SJCRH30 (cell line): ENCODE measurements around the gene EPN3. TPM values are rescaled to one million over a fixed set of nuclear protein-coding genes. Genes with fewer than 3 reads are reported as not detected.

Experiments used
- DNase-seq, 2 experiments: peaks; one replicate each; pipeline ENCODE4 v3.0.0-alpha.2; 2015 to 2020
- H3K27ac ChIP-seq: fragments of 250-450 bp; sonication (Bioruptor Pico); 2 replicates; pipeline ENCODE4 v1.5.1; 2020; ENCODE audit warnings: mild to moderate bottlenecking, moderate library complexity
- H3K27me3 ChIP-seq: fragments of 250-450 bp; sonication (Bioruptor Pico); 2 replicates; pipeline ENCODE4 v1.5.1; 2020; ENCODE audit warnings: mild to moderate bottlenecking, moderate library complexity
- H3K36me3 ChIP-seq: fragments of 250-450 bp; sonication (Bioruptor Pico); 2 replicates; pipeline ENCODE4 v1.5.1; 2020; ENCODE audit warnings: mild to moderate bottlenecking, moderate library complexity
- H3K4me1 ChIP-seq: fragments of 250-450 bp; sonication (Bioruptor Pico); 2 replicates; pipeline ENCODE4 v1.5.1; 2020; ENCODE audit warnings: mild to moderate bottlenecking, moderate library complexity
- H3K4me3 ChIP-seq: fragments of 250-450 bp; sonication (Bioruptor Pico); 2 replicates; pipeline ENCODE4 v1.5.1; 2020; ENCODE audit warnings: mild to moderate bottlenecking, moderate library complexity
- H3K9me3 ChIP-seq: fragments of 250-450 bp; sonication (Bioruptor Pico); replicated peaks from 2 replicates; pipeline ENCODE4 v1.5.1; 2020; ENCODE audit warnings: mild to moderate bottlenecking, moderate library complexity
- total RNA-seq: library from RNA; depleted of rRNA; stranded (reverse); fragments of >200 nt; shearing (Covaris generic); gene quantifications from 2 replicates; pipeline ENCODE4 v1.2.3, GENCODE V29; 2014

EPN3 gene
- total RNA-seq, 1 experiment from 2014 or later, result not detected

DNA sequence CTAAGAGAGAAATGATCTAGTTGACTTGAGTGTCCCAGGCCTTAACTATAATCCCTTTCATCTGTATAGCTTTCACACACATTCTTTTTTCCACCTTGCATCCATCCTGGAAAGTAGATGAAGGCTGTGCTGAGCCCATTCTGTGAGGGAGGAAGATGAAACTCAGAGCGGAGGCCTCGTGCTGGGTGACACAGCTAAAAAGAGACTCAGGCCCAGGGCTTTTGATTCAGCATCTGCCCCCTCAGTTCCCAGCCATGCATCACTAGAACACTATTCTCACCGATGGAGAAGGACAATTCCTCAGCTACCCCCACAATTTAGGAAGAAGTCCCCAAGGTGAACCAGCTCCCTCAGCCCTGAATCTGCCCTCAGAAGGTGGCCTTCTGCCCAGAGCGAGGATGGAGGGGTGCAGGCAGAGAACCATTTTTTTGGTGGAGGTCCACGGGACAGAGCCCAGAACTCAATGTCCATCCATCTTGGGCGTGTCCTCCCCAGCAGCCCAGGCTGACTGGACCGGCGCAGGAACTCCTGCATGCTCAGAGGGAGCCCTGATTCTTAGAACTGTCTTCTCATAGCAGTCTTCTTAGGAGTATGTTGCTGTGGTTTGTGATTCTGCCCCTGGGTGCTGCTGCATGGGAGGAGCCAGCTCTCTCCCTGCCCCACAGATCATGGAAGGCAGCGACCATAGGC, 30.1 kb upstream of the EPN3 start:
- no peak overlapping the region for H3K27ac ChIP-seq
- H3K36me3 ChIP-seq, result no peaks in the 10 kb centered on the region
- DNase-seq, result no peak
- H3K4me1 ChIP-seq, result no peaks in the 10 kb centered on the region
- no peak overlapping the region for H3K4me3 ChIP-seq
- no peaks in the 10 kb centered on the region for H3K27me3 ChIP-seq
- no peaks in the 10 kb centered on the region for H3K9me3 ChIP-seq

DNA sequence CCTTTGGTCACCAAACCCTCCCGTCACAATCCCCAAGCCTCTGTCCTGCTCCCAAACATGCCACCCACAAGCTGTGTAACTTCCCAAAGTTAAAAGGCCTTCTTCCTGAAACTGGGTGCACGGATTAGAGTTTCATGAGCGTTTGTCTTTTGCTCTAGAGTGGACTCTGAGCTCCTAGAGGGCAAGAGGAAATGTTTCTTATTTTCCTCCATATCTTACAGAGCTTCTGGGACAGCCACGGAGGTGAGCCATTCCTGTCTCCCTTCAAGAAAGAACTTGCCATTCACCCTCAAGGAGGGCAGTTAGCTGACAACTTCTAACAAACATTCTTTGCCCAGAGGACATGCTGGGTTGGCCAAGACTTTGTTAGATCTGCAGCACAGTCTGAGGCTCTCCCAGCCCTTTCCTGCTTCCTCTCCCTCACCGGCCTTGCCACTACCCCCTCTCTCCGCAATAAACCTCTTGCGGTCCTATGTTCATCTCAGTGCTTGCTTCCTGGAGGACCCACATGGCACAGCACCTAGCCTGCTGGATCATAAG, 26.9 kb upstream of the EPN3 start:
- no peak for DNase-seq
- Histone ChIP-seq H3K36me3 (no peaks in the 10 kb centered on the region), H3K9me3 (no peaks in the 10 kb centered on the region), H3K27ac (no peak overlapping the region), H3K27me3 (no peaks in the 10 kb centered on the region), H3K4me3 (no peak overlapping the region), H3K4me1 (no peaks in the 10 kb centered on the region)

DNA sequence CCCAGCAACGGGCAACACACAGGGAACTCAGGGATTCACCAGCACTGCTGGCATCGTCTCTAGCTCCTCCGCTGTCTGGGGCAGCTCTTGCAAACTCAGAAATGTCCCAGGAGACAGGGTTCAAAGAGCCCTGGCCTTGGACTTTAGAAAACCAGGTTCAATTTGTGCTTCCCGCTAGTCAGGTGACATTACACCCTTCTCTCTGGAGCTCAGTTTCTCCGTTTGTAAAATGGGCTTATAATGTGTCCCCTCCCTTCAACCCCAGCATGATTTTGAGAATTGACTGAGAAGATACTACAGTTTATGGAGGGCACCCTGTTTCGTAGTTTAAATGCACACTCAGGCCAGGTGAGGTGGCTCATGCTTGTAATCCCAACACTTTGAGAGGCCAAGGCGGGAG, 26.2 kb upstream of the EPN3 start:
- DNase-seq, result no peak
- H3K27ac ChIP-seq, result no peak overlapping the region
- no peak overlapping the region for H3K4me3 ChIP-seq
- H3K9me3 ChIP-seq, result no peaks in the 10 kb centered on the region
- no peaks in the 10 kb centered on the region for H3K4me1 ChIP-seq
- no peaks in the 10 kb centered on the region for H3K36me3 ChIP-seq
- H3K27me3 ChIP-seq, result no peaks in the 10 kb centered on the region

DNA sequence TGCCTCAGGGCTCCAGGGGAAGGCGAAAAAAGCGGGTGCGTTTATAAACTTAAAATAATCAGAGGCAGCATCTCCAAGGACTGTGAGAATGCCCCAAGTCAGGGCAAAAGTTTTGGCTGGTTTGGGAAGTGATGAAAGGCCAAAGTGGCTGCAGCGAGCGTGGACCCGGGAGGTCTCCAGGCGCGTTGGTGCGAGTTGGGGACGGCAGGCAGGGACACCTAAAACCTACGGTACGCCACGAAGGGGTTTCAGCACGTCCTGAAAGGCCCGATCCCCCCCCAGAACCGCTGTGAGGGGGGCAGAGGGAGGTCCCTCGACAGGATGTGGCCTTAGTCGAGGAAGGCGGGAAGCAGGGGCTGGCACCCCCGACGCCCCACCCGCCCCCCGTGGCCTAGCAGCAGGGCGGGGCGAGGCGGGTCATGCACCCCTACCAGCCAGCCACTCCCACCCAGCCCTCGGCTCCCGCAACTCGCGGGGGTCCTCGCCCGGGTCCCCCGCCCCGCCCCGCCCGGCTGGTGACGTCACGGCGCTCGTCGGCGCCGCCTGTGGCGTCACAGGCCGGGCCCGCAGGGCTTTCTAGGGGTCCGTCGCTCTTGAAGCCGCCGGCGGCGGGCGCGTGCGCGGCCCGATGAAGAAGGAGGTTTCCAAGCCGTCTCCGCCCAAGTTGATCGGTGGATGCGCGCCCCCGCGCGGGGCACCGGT, 24.5 kb upstream of the EPN3 start, which contains the start of gene MYCBPAP:
MYCBPAP (plus strand) TSS at position 569 of the 702 bp plus-strand sequence. CDS start 236 bp downstream, outside the sequence.
- no peak for DNase-seq
- Histone ChIP-seq H3K4me1 (no peaks in the 10 kb centered on the region), H3K27me3 (no peaks in the 10 kb centered on the region), H3K4me3 (no peak within 1 kb of the TSS), H3K27ac (no peak within 1 kb of the TSS), H3K9me3 (no peaks in the 10 kb centered on the region), H3K36me3 (no peaks in the 10 kb centered on the region)

DNA sequence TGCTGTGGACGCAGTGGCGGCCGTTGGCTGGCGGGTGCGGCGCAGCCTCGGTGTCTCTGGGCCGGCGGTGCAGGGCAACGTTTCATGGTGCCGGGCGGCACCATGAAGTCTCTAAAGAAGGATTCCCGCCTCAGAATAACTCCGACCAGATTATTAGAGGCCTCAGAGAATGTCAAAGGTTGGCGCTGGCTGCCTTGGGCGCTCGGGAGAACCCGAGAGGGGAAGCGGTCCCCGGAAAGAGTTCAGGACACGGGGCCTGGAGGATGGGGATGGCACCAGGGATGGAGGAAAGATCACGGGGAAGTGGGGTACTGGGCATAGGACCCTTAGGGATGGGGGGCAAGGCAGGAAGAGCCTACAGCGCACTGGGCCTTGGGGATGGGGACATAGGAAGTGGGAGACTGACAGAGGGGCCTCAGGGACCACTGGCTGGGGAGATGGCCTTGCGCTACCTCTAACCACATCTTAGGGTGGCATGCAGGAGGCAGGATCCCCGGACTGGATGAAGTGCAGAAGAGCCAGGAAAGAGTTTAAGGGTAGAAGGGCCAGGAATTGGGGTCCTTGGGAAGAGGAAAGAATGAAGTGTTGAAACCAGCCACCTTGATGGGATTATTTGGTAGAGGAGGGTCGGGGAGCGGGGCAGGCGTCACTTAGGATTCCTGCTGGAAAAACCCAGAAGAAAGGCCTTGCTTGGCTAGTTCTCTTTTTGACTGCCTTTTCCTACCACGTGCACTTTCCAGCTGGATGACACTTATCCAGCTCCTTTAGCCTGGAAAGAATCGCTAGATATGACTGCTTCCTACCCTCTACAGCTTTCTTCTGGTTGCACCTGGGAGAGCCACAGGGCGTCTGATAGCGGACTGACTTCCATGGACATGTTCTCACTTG, 23.7 kb upstream of the EPN3 start:
- H3K27ac ChIP-seq, result no peak overlapping the region
- no peaks in the 10 kb centered on the region for H3K27me3 ChIP-seq
- no peak for DNase-seq

DNA sequence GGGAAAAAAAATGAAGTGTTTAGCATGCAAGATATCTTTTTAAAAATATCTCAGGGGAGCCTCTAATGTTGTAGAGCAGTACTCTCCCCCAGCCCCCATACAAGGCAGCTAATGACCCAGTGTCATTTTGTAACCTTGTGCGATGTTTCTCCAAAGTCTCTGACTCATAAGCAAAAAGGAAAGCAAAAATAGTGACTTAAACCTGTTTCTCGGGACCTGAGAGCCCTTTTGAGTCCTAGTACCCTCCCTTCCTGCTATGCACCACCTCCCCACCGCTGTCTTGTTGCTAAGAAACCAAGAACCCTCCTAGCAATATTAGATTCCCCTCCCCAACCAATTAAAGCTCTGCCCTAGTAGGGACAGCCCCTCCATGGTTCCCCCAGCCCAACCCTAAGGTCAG, 21.5 kb upstream of the EPN3 start:
- H3K4me1 ChIP-seq, result no peaks in the 10 kb centered on the region
- no peaks in the 10 kb centered on the region for H3K27me3 ChIP-seq
- H3K9me3 ChIP-seq, result no peaks in the 10 kb centered on the region
- H3K36me3 ChIP-seq, result no peaks in the 10 kb centered on the region
- H3K4me3 ChIP-seq, result no peak overlapping the region
- no peak overlapping the region for H3K27ac ChIP-seq
- no peak for DNase-seq

More for the DNA sequence above, 23.7 kb upstream of the EPN3 start:
- Histone ChIP-seq H3K36me3 (no peaks in the 10 kb centered on the region), H3K4me3 (no peak overlapping the region), H3K9me3 (no peaks in the 10 kb centered on the region), H3K4me1 (no peaks in the 10 kb centered on the region)

DNA sequence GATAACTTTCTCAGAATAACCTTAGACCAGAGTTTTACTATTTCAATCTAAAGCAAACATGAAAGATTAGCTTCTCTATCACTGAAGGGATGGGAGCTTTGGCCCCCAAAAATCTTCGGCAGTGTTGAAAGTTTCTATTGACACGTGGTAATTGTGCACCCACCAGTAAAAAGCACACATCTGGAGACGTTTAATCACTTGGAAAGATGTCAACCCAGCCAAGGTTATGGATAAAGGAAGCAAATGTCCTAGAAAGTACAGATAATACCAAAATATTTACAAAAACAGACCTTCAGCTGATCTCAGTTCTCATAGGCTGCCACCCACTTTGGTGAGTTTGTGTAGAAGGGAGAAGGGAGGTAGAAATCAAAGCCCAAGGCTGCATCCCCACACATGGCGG, 19.0 kb upstream of the EPN3 start:
- Histone ChIP-seq H3K36me3 (no peaks in the 10 kb centered on the region), H3K9me3 (no peaks in the 10 kb centered on the region), H3K4me3 (no peak overlapping the region), H3K27ac (no peak overlapping the region), H3K27me3 (no peaks in the 10 kb centered on the region), H3K4me1 (no peaks in the 10 kb centered on the region)
- no peak for DNase-seq

DNA sequence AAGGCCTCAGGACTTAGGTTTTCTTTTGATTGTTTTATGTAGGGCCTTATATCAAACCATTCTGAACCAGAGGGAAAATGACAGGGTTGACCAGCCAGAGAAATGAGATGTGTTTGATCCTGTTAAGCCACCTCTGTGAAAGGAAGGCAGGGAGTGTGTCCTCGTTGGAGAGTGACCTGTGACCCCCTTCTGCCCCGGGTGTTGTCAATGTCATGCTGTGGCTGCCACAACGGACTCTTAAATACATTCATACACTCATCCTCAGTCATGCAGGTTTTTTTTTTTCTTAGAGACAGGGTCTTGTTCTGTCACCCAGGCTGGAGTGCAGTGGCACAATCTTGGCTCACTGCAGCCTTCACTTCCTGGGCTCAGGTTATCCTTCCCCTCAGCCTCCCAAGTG, 18.1 kb upstream of the EPN3 start:
- H3K27ac ChIP-seq, result no peak overlapping the region
- H3K27me3 ChIP-seq, result no peaks in the 10 kb centered on the region
- H3K36me3 ChIP-seq, result no peaks in the 10 kb centered on the region
- H3K4me3 ChIP-seq, result no peak overlapping the region
- H3K9me3 ChIP-seq, result no peaks in the 10 kb centered on the region
- H3K4me1 ChIP-seq, result no peaks in the 10 kb centered on the region
- DNase-seq, result no peak

DNA sequence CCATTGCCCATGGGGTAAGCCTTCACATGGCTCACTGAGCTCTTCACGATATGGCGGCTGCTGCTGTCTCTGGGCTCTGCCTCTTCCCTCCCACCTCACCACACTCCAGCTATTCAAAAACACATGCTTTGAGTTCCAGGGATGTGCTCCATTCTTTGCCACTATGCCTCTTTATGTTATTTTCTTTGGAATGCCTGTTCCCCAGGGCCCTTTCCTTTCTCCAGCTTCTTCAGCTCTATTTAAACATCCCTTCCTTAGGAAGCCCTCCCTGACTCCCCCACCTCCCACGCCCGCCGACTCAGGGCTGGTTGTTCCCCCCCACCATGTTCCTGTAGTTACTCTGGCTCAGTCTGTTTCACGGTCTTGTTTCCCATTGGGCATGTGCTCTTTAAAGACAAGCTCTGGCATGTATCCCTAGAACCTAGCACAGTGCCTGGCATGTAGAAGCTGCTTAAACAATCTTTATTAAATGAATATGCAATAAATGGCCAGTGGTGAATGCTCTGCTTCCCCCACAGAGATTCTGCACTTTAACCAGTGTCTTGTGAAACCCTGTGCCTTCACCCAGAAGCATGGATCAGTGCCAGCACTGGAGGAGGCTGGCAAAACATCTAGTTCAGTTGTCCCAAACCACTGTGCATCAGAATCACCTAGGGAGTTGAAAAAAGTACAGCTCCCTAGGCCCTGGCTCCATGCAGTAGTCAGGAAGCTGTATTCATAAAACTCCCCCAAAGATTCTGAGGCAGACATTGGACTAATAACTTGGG, 17.4 kb upstream of the EPN3 start:
- Histone ChIP-seq H3K27ac (no peak overlapping the region), H3K9me3 (no peaks in the 10 kb centered on the region), H3K27me3 (no peaks in the 10 kb centered on the region), H3K4me1 (no peaks in the 10 kb centered on the region), H3K36me3 (no peaks in the 10 kb centered on the region), H3K4me3 (no peak overlapping the region)
- DNase-seq, result no peak

DNA sequence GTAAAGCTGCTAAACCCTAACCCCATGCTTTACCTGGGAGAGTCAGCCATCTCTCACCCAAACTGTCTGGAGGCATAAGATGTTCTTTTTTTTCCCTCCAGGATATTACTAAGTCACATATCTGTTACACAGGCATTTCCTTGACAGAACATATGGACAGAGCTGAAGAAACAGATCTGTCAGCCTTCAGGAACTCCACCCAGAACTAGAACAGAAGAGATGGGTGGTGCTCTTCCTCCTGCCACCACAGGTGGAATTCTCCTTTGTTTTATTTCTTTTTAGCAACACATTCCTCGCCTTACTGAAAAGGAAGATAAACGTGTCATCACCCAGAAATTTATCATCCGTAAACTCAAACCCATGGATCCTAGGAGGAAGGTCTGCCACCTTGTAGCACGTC, 15.5 kb upstream of the EPN3 start:
- no peak overlapping the region for H3K27ac ChIP-seq
- no peak for DNase-seq
- H3K4me1 ChIP-seq, result no peaks in the 10 kb centered on the region
- H3K27me3 ChIP-seq, result no peaks in the 10 kb centered on the region
- no peaks in the 10 kb centered on the region for H3K9me3 ChIP-seq
- H3K4me3 ChIP-seq, result no peak overlapping the region
- no peaks in the 10 kb centered on the region for H3K36me3 ChIP-seq

DNA sequence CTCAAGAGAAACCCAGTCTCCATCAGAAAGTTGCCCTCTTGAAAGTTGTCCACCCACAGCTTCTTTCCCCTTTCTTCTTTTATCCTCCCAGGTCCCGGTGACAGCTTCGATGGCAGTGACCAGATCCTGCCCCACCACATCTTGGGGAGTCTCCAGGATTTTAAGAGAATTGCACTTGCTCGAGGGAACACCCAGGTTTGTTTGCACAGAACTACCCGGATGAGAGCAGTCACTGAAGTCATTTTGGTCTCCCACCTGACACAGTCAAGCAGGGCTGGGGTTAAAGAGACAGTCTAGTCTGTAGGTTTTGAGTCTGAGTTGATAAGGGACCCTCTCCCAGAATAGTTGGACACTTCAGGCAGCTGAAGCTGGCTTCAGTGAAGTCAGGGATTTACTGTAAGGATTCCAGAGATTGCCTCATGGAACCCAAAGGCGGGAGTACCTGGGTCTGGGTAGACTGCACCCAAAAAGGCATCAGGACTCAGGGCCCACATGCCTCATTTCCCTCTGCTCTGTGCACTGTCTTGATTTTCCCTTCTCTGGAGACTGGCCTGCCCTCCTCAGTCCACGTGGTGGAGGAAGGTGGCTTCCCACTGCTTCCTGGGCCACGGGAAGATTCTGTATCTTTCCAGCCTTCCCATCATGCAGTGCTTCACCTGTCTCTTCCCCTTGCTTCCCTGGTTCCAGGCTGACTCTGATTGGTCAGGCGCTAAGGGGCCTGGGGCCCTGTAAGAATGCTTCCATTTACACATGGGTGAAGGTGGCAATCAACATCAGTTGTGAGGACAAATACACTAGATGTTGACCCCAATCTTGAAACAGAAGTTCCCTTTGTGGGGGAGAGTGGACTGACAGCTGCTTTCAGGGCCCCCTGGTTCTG, 14.8 kb upstream of the EPN3 start:
- Histone ChIP-seq H3K4me3 (no peak overlapping the region), H3K27me3 (no peaks in the 10 kb centered on the region), H3K4me1 (peaks cover under 1% of the 10 kb centered on the region), H3K9me3 (no peaks in the 10 kb centered on the region), H3K36me3 (no peaks in the 10 kb centered on the region), H3K27ac (no peak overlapping the region)
- no peak for DNase-seq

DNA sequence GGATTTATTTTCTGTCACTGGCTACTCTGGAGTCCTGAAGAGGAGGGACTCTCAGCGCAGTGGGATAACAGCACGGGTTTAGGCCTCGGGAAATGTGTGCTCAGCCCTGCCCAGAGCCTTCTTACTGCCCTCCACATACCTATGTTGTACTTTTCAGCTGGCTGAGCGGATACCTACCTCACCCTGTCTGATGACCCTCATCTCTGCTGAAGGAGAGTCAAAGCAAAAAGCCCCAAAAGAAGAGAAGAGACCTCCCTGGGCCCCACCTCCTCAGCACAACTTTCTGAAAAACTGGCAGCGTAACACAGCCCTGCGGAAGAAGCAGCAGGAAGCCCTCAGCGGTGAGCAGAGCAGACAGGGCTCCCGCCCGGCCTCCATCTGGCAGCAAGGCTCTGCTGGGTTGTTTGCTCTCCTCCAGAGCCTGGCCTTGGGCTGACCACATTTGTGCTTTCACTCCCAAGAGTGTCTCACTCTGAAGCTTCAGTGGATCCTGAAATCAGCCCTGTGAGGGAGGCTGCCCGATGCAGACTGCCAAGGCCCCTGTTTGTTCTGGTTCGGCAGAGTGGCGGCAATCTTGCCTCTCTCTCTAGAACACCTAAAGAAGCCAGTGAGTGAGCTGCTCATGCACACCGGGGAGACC, 14.0 kb upstream of the EPN3 start:
- H3K27me3 ChIP-seq, result no peaks in the 10 kb centered on the region
- peaks cover 8% of the 10 kb centered on the region for H3K4me1 ChIP-seq
- DNase-seq, result no peak
- H3K27ac ChIP-seq, result no peak overlapping the region
- H3K4me3 ChIP-seq, result no peak overlapping the region
- H3K36me3 ChIP-seq, result no peaks in the 10 kb centered on the region
- H3K9me3 ChIP-seq, result no peaks in the 10 kb centered on the region

DNA sequence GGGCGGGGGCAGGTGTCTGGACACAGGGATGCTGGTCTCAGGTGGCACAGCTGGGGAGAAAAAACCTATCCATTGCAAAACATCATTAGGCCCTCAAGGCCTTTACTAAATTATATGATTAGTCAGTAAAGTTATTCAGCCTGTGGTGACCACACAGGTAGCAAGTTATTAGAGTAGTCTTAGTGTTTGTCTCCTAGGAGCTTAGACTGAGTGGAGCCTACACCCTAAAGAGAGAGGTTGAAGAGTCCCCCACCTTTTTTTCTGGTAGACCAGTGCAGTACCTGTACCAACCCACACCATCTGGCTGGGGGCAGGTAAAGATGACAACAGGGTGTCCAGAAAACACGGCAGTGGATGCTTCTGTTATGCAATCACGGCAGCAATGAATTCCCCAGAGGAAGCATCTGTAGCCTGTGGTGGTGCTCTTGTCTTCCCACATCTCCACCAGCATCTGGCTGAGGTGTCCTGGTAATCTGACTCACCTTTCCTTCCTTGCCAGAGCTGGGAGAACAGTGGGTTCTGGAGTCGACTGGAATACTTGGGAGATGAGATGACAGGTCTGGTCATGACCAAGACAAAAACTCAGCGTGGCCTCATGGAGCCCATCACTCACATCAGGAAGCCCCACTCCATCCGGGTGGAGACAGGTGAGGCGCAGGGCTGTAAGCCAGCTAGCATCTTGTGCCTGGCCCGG, 13.2 kb upstream of the EPN3 start:
- Histone ChIP-seq H3K4me3 (no peak overlapping the region), H3K36me3 (no peaks in the 10 kb centered on the region), H3K27me3 (no peaks in the 10 kb centered on the region), H3K9me3 (no peaks in the 10 kb centered on the region), H3K4me1 (peaks cover 10% of the 10 kb centered on the region), H3K27ac (no peak overlapping the region)
- DNase-seq, result no peak
